ENCODE data around the gene ZNFX1. TPM values are rescaled to one million over a fixed set of nuclear protein-coding genes. Genes with fewer than 3 reads are reported as not detected.

ZNFX1 gene
- total and polyA plus RNA-seq, 10 donors: 5.8 to 68.9 (median 52.7) TPM

DNA sequence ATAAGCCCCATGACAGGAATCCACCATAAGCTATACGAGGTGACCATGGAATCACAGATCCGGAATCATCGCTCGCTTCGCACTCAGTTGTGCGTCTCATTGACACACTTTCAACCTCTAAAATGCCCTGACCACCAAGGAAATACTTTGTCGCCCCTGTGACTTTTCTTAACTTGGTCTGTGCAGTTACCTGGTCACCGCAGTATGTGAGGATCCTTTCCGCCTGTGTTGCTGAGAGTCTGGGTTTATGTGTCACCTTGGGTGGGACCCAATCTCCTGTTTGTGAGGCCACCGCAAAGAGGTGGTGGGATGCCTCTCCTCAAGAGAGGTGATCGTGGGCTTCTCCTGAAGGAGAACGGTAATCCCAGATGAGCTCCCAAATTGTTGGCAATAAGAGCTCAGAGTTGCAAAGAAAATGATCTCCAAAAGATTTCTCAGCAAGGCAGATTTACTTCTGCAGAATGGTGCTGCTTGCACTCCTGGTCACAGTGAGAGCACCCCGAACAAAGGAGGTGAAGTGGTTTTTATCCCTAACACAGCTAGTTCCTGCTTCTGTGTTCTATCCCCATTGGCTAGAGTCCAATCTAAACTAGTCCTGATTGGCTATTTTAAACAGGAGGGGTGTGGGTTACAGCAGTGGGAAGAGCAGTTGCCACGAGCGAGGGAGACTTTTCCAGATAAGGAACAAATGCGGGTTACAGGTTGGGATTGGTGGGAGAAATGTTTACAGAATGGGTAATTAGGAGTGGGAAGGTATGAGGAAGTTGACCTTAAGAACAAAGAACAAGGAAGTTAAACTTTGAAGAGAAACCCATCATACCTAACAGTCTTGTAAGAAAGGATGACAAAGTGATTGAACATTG, 9.1 kb upstream of the ZNFX1 start:
- peak overlapping the region in 7 of 8 donors; percentile 47 to 97 (median 77) for H3K27ac ChIP-seq
- intact Hi-C loops (cut with DNase I; ENCODE audit: low total_unique reads): no loop called here

DNA sequence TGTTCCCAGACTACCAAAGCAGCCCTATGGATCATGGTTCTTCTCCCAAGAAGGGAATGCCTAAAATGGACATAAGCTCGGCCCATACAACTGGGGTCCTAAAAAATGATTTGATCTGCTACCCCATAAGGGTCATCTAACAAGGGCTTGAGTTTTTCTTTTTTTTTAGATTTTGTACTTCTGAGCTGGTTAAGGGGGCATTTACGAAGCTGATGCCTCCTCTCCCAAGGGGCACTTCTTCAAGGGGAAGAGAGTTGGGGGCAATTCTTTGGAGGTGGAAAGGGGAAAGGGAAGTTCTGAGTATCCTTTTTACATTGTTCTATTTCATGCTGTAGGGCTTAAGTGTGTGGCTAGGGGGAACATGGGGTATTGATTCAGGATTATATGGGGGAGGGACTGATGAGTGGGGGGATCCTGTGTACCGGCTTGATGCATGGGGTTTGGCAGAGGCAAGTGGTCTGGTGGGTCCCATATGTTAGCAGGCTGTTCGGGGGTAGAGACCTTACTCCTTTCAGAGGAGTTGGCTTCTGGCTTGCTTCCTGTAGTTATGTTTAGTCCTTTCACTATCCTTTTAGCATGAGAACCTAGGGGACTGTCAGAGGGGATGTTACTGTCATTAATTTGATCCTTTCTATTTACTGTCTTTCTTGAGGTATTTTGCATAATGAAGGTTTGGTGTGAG, 8.1 kb upstream of the ZNFX1 start:
- WGBS, 5 donors: 80 to 93% (median 88%) methylated on average over 4 of the region's 4 CpGs
- Histone ChIP-seq H3K9me3 (peaks cover 12 to 80% (median 76%) of the 10 kb centered on the region in 8 donors), H3K27ac (peak overlapping the region in 7 of 8 donors; percentile 47 to 97 (median 77)), H3K27me3 (replicated peaks in 1 of 7) (no peaks in the 10 kb centered on the region), H3K4me3 (peak overlapping the region in 1 of 8 donors; percentile 45), H3K36me3 (peaks cover 15 to 100% (median 100%) of the 10 kb centered on the region in 6 donors), H3K4me1 (peaks cover 4 to 77% (median 38%) of the 10 kb centered on the region in 6 donors)
- TF ChIP-seq POLR2AphosphoS5 (IDR thresholded peaks at IDR 0.05) (no peak), POLR2A (IDR thresholded peaks at IDR 0.05) (no peak)
- TF ChIP-seq, protein P1, sequence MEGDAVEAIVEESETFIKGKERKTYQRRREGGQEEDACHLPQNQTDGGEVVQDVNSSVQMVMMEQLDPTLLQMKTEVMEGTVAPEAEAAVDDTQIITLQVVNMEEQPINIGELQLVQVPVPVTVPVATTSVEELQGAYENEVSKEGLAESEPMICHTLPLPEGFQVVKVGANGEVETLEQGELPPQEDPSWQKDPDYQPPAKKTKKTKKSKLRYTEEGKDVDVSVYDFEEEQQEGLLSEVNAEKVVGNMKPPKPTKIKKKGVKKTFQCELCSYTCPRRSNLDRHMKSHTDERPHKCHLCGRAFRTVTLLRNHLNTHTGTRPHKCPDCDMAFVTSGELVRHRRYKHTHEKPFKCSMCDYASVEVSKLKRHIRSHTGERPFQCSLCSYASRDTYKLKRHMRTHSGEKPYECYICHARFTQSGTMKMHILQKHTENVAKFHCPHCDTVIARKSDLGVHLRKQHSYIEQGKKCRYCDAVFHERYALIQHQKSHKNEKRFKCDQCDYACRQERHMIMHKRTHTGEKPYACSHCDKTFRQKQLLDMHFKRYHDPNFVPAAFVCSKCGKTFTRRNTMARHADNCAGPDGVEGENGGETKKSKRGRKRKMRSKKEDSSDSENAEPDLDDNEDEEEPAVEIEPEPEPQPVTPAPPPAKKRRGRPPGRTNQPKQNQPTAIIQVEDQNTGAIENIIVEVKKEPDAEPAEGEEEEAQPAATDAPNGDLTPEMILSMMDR (IDR thresholded peaks at IDR 0.05 in 8 of 11, conservative IDR thresholded peaks at IDR 0.05 in 3 of 11): no peak
- no peak for DNase-seq
- intact Hi-C loops (cut with DNase I; ENCODE audit: low total_unique reads): no loop called here

More for the DNA sequence above, 9.1 kb upstream of the ZNFX1 start:
- Histone ChIP-seq H3K4me1 (peaks cover 0 to 67% (median 29%) of the 10 kb centered on the region in 6 donors), H3K4me3 (peak overlapping the region in 2 of 8 donors; percentile 12 to 45), H3K9me3 (peaks cover 12 to 70% (median 67%) of the 10 kb centered on the region in 8 donors), H3K36me3 (peaks cover 11 to 100% (median 100%) of the 10 kb centered on the region in 6 donors), H3K27me3 (replicated peaks in 1 of 7) (no peaks in the 10 kb centered on the region)
- DNase-seq: no peak
- TF ChIP-seq POLR2A (IDR thresholded peaks at IDR 0.05) (no peak), POLR2AphosphoS5 (IDR thresholded peaks at IDR 0.05) (peak in 1 of 3 donors; percentile 50)
- WGBS, 5 donors: 90 to 94% (median 91%) methylated on average over 16 of the region's 16 CpGs

DNA sequence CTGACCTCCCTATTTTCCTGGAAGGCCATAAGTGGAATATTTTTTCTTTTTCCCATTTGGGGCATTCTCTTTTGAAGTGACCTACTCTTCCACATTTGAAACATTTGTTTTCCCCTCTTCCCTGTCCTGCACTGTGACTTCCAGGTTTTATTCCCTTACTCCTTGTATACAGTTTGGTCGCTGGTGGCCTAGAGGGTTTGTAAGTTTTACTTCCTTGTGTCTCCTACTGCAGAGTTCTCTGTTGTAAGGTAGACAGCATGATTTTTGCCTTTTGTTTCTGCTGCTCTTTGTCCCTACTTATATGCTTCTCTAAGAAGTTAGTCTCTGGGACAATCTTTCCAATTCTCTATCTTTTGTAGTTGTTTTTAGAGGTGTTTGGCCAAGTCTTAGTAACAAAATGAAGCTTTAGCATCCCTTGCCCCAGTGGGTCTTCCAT, 7.4 kb upstream of the ZNFX1 start:
- TF ChIP-seq, protein P1 (IDR thresholded peaks at IDR 0.05 in 8 of 11, conservative IDR thresholded peaks at IDR 0.05 in 3 of 11): no peak
- TF ChIP-seq POLR2AphosphoS5 (IDR thresholded peaks at IDR 0.05) (no peak), POLR2A (IDR thresholded peaks at IDR 0.05) (no peak)
- Histone ChIP-seq H3K4me3 (peak overlapping the region in 1 of 8 donors; percentile 9), H3K4me1 (peaks cover 5 to 84% (median 45%) of the 10 kb centered on the region in 6 donors), H3K9me3 (peaks cover 13 to 87% (median 83%) of the 10 kb centered on the region in 8 donors), H3K27me3 (replicated peaks in 1 of 7) (no peaks in the 10 kb centered on the region), H3K36me3 (peaks cover 20 to 100% (median 100%) of the 10 kb centered on the region in 6 donors), H3K27ac (peak overlapping the region in 2 of 8 donors; percentile 97)
- intact Hi-C loops (cut with DNase I; ENCODE audit: low total_unique reads): no loop called here
- WGBS, 5 donors: 79 to 95% (median 91%) methylated on average over 1 of the region's 1 CpG
- no peak for DNase-seq

DNA sequence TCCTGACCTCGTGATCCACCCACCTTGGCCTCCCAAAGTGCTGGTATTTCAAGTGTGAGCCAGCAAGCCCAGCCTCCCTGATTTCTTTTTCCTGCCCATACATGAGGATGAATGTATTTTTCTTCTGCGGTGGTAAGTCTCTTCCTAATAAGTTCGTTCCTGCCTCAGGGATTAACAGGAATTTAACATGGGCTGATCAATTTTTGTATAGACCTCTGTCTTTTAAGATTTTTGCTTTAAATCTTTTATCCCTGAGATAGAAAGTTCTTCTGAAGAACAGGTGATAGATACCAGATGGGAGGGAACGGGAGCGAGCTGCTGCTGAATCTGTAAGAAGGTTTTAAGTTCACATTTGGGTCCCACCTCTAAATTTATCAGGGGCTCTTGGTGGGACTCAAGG, 7.0 kb upstream of the ZNFX1 start:
- H3K9me3 ChIP-seq: peaks cover 15 to 91% (median 87%) of the 10 kb centered on the region in 8 donors
- intact Hi-C loops (cut with DNase I; ENCODE audit: low total_unique reads): no loop called here
- H3K36me3 ChIP-seq: peaks cover 24 to 100% (median 100%) of the 10 kb centered on the region in 6 donors
- H3K4me3 ChIP-seq: no peak overlapping the region
- TF ChIP-seq, protein P1 (IDR thresholded peaks at IDR 0.05 in 8 of 11, conservative IDR thresholded peaks at IDR 0.05 in 3 of 11): no peak
- no peak for TF ChIP-seq POLR2AphosphoS5 (IDR thresholded peaks at IDR 0.05)
- 81 to 94% (median 90%) methylated on average over 5 of the region's 5 CpGs for WGBS, 5 donors
- peak overlapping the region in 2 of 8 donors; percentile 97 for H3K27ac ChIP-seq
- no peaks in the 10 kb centered on the region for H3K27me3 ChIP-seq (replicated peaks in 1 of 7)
- peaks cover 9 to 88% (median 49%) of the 10 kb centered on the region in 6 donors for H3K4me1 ChIP-seq
- no peak for DNase-seq

All from spleen (tissue), 11 donors.